D721Med (cell line): Measurements from ENCODE around the gene DGKD.
A peak's percentile ranks its signal among the peaks of the same experiment; 100 is the strongest.

Source experiments
- DNase-seq: peaks from one replicate; pipeline ENCODE4 v3.0.0; 2011; ENCODE audit warnings: low spot score; ENCODE audit not compliant: insufficient read length
- FAIRE-seq: peaks from 2 replicates; lab custom pipeline; 2011; peaks lifted over from hg19 to GRCh38; lab: Jason Lieb, UNC
- CTCF ChIP-seq: IDR thresholded peaks from 2 replicates; pipeline ENCODE4 v1.5.1; 2012; ENCODE audit warnings: mild to moderate bottlenecking, control low read depth; ENCODE audit not compliant: insufficient read depth; ENCODE audit errors: missing control alignments

DGKD gene

GRCh38 chr2:233399306-233400225 lies 45.3 kb downstream of the DGKD start:
- no peak for TF ChIP-seq CTCF
- no peak for FAIRE-seq
- no peak for DNase-seq

GRCh38 chr2:233400341-233400740 lies 46.0 kb downstream of the DGKD start:
- no peak for TF ChIP-seq CTCF
- FAIRE-seq (no peak), DNase-seq (no peak)

- no peak for TF ChIP-seq CTCF
- FAIRE-seq = no peak
These were observed 46.7 kb downstream of the DGKD start for GRCh38 chr2:233400961-233401360.

GRCh38 chr2:233402346-233402745 lies 48.1 kb downstream of the DGKD start:
- DNase-seq (no peak), FAIRE-seq (no peak)
- no peak for TF ChIP-seq CTCF

More at GRCh38 chr2:233400961-233401360, 46.7 kb downstream of the DGKD start:
- no peak for DNase-seq

GRCh38 chr2:233402789-233403188 lies 48.5 kb downstream of the DGKD start:
- DNase-seq (no peak), FAIRE-seq (no peak)
- TF ChIP-seq CTCF = no peak

- DNase-seq (no peak), FAIRE-seq (peak; percentile 75)
- peak; percentile 21 for TF ChIP-seq CTCF
These were observed 49.9 kb downstream of the DGKD start for GRCh38 chr2:233404222-233404621.

- peak; percentile 41 for FAIRE-seq
- TF ChIP-seq CTCF = no peak
- no peak for DNase-seq
These were observed 52.6 kb downstream of the DGKD start for GRCh38 chr2:233406865-233407264.
